Measurements from ENCODE around the gene USP28.
A peak's percentile ranks its signal among the peaks of the same experiment; 100 is the strongest.

DNA sequence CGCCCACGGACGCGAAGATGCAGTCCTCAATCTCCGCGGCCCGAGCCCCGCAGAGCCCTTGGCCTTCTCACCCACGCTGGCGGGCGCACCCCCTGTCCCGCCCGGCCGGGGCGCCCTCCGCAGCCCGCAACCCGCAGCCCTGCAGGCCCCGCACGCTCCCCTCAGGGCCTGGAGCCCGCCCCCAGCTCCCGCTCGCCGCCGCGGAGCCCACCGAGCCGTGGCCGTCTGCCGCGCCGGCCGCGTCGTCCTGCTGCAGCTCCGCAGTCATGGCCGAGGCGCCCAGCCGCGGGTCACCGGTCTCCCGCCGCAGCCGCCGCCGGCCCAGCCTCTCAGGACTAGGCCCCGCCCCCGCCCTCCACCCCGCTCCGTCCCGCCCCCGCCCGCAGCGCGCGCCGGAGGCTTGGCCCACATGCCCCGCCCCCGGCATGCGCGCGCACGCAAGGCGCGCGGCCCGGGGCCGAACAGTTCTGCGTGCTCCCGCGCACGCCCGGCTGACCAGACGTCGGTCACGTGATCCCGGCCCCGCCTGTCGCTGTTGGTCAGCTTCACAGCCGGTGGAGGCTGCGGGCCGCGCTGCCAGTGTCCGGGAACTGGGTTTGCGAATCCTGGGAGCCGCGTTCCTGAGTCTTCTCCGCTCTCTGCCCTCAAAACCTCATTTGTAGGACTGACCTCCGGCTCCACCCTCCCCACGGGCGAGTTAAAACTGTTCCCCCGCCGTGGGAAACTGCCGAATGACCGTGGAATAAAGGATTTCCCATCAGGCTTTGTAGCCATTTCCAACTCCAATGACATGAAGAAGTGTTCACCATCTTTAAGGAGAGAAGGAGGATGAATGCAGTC, at the start of gene USP28:
- TF ChIP-seq, protein P1, sequence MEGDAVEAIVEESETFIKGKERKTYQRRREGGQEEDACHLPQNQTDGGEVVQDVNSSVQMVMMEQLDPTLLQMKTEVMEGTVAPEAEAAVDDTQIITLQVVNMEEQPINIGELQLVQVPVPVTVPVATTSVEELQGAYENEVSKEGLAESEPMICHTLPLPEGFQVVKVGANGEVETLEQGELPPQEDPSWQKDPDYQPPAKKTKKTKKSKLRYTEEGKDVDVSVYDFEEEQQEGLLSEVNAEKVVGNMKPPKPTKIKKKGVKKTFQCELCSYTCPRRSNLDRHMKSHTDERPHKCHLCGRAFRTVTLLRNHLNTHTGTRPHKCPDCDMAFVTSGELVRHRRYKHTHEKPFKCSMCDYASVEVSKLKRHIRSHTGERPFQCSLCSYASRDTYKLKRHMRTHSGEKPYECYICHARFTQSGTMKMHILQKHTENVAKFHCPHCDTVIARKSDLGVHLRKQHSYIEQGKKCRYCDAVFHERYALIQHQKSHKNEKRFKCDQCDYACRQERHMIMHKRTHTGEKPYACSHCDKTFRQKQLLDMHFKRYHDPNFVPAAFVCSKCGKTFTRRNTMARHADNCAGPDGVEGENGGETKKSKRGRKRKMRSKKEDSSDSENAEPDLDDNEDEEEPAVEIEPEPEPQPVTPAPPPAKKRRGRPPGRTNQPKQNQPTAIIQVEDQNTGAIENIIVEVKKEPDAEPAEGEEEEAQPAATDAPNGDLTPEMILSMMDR (IDR thresholded peaks at IDR 0.05): no peak
- peak in 1 of 2 donors; percentile 40 for TF ChIP-seq POLR2A (IDR thresholded peaks at IDR 0.05)

Measured in vagina (tissue), 2 donors.